Measurements from ENCODE around the gene EEIG2. TPM values are rescaled to one million over a fixed set of nuclear protein-coding genes. Genes with fewer than 3 reads are reported as not detected.

Gene EEIG2
- total RNA-seq, 4 donors from 2014 or later: 1.3 to 55.4 (median 13.1) TPM

DNA sequence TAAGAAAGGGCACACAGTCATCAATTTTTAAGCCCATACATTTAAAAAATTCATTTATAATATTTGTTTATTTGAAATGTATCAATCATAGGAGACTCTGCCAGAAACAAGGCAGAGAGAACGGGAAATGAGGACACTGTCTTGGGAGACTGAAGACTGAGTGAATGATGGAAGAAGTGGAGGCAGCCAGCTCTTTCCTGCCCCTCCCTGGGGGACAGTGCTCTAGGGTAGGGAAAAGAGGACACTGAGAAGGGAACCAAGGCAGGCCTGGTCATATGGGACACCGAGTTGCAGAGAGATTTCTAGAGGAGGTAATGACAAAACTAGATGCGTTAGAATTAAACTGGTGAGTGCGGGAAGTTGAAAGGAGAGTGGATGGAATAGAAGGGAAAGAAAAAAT is 31.6 kb downstream of the EEIG2 start:
- H3K4me1 ChIP-seq: peaks cover 0 to 5% of the 10 kb centered on the region in 2 donors
- DNase-seq: peak in 1 of 2 donors; percentile 20
- peak overlapping the region; percentile 30 to 65 for H3K27ac ChIP-seq
- no peaks in the 10 kb centered on the region for H3K36me3 ChIP-seq
- intact Hi-C loops (cut with DNase I; ENCODE audit: low total_unique reads): no loop called here
- H3K27me3 ChIP-seq: no peaks in the 10 kb centered on the region
- no peak overlapping the region for H3K4me3 ChIP-seq
- TF ChIP-seq POLR2A (IDR thresholded peaks at IDR 0.05): no peak
- TF ChIP-seq, protein P1, sequence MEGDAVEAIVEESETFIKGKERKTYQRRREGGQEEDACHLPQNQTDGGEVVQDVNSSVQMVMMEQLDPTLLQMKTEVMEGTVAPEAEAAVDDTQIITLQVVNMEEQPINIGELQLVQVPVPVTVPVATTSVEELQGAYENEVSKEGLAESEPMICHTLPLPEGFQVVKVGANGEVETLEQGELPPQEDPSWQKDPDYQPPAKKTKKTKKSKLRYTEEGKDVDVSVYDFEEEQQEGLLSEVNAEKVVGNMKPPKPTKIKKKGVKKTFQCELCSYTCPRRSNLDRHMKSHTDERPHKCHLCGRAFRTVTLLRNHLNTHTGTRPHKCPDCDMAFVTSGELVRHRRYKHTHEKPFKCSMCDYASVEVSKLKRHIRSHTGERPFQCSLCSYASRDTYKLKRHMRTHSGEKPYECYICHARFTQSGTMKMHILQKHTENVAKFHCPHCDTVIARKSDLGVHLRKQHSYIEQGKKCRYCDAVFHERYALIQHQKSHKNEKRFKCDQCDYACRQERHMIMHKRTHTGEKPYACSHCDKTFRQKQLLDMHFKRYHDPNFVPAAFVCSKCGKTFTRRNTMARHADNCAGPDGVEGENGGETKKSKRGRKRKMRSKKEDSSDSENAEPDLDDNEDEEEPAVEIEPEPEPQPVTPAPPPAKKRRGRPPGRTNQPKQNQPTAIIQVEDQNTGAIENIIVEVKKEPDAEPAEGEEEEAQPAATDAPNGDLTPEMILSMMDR (IDR thresholded peaks at IDR 0.05): no peak
- no peaks in the 10 kb centered on the region for H3K9me3 ChIP-seq

DNA sequence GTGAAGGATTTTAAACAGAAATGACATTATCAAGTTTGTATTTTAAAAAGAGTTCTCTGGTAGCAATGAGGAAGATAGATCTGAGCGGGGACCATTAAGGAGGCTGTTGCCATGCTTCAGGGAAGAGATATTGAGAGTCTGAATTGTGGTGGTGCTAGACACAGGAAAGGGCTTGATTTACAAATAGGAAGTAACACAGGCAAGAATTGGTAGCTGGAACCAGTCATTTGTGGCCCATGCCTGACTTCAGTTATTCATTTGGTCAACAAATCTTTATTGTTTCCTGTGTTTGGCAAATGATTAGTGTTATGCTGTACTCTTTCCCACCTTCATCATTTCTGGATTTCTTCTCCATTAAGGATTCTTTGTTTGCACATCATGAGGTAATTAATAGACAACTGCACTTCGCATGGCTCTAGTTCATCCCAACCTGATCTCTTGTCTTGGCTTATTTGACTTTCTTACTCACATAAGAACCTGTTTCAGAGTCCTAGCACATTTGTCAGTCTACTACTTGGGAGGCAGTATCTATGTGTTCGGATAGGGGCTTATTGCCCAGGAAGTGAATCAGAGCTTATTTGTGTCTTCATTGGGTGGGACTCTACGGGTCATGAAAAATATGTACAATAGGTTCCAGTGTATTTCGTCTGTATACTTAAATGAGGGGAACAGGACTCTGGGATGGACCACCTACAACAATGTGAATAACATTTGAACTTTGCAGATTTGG is 32.3 kb downstream of the EEIG2 start:
- H3K27ac ChIP-seq: peak overlapping the region; percentile 30 to 65
- intact Hi-C loops (cut with DNase I; ENCODE audit: low total_unique reads): no loop called here
- no peak for TF ChIP-seq POLR2A (IDR thresholded peaks at IDR 0.05)
- TF ChIP-seq, protein P1 (IDR thresholded peaks at IDR 0.05): no peak
- H3K36me3 ChIP-seq: no peaks in the 10 kb centered on the region
- no peak overlapping the region for H3K4me3 ChIP-seq
- no peaks in the 10 kb centered on the region for H3K27me3 ChIP-seq
- peaks cover 0 to 5% of the 10 kb centered on the region in 2 donors for H3K4me1 ChIP-seq
- no peak for DNase-seq
- no peaks in the 10 kb centered on the region for H3K9me3 ChIP-seq

DNA sequence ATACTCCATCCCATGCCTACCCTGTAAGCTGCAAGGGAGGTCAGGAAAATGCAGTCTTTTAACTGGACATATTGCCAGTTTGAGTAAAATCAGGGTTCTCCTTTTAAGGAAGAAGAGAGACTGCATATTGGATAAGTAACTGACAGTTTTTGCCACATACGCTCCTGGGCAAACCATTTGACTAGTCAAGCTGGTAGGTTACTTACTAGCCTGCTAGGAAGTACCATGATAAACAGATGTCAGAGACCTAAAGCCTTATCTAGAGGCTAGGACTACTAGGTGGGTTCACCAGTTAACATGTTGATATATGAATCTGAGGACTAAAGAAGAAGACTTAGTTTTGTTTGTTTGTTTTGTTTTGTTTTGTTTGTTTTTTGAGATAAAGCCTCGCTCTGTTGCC is 33.5 kb downstream of the EEIG2 start:
- Histone ChIP-seq H3K4me1 (peaks cover 0 to 5% of the 10 kb centered on the region in 2 donors), H3K27ac (no peak overlapping the region), H3K9me3 (no peaks in the 10 kb centered on the region), H3K36me3 (no peaks in the 10 kb centered on the region), H3K27me3 (no peaks in the 10 kb centered on the region), H3K4me3 (no peak overlapping the region)
- intact Hi-C loops (cut with DNase I; ENCODE audit: low total_unique reads): no loop called here
- no peak for TF ChIP-seq POLR2A (IDR thresholded peaks at IDR 0.05)
- TF ChIP-seq, protein P1 (IDR thresholded peaks at IDR 0.05): no peak
- DNase-seq: no peak

DNA sequence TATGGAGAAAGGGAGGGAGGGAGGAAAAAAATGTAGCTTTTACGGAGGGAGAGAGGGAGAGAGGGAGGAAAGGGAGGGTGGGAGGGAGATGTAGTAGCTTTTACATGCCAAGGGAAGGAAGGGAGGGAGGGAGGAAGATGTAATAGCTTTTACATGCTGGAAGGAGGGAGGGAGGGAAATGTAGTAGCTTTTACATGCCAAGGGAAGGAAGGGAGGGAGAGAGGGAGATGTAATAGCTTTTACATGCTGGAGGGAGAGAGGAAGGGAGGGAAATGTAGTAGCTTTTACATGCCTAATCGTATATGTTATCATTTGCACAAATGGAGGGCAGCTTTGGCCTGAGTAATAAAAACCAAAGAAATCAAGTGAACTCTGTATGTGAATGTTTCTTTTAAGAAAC is 35.6 kb downstream of the EEIG2 start:
- peak overlapping the region; percentile 51 to 60 for H3K27ac ChIP-seq

DNA sequence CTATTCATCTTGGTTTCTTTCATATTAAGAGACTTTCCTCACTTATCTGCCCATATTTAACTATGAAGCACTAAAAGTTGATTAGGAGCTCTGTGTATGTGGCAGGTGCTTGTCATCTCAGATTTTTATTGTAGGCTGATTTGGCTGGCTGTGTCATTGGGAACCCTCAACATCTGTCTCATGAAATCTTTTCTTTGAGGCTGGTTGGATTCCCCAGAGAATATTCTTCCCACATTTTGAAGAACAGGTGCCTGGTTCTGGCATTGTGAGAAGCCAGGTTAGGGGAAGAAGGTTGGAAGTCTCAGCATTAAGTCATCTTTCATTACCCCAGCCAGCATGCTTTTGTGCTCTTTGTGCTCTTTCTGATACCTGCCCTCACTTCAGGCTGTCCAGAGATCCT is 37.1 kb downstream of the EEIG2 start:
- intact Hi-C loops (cut with DNase I; ENCODE audit: low total_unique reads): no loop called here
- TF ChIP-seq POLR2A (IDR thresholded peaks at IDR 0.05): no peak
- TF ChIP-seq, protein P1 (IDR thresholded peaks at IDR 0.05): no peak
- H3K27me3 ChIP-seq: no peaks in the 10 kb centered on the region
- H3K27ac ChIP-seq: no peak overlapping the region
- no peak for DNase-seq
- H3K4me1 ChIP-seq: no peaks in the 10 kb centered on the region
- no peaks in the 10 kb centered on the region for H3K36me3 ChIP-seq
- no peaks in the 10 kb centered on the region for H3K9me3 ChIP-seq
- H3K4me3 ChIP-seq: no peak overlapping the region

More for the DNA sequence above, 35.6 kb downstream of the EEIG2 start:
- no peaks in the 10 kb centered on the region for H3K36me3 ChIP-seq
- no peak for TF ChIP-seq POLR2A (IDR thresholded peaks at IDR 0.05)
- TF ChIP-seq, protein P1 (IDR thresholded peaks at IDR 0.05): no peak
- intact Hi-C loops (cut with DNase I; ENCODE audit: low total_unique reads): no loop called here
- H3K4me3 ChIP-seq: no peak overlapping the region
- peaks cover 0 to 4% of the 10 kb centered on the region in 2 donors for H3K4me1 ChIP-seq
- H3K27me3 ChIP-seq: no peaks in the 10 kb centered on the region
- peak in 1 of 2 donors; percentile 17 for DNase-seq
- no peaks in the 10 kb centered on the region for H3K9me3 ChIP-seq

Measured in uterus (tissue), 4 donors.